Left lung (tissue), 10 donors: ENCODE measurements around the gene PLCL1. TPM values are rescaled to one million over a fixed set of nuclear protein-coding genes. Genes with fewer than 3 reads are reported as not detected.
A peak's percentile ranks its signal among the peaks of the same experiment; 100 is the strongest.

Source experiments
- ATAC-seq: fragments of 200-7000 bp; cut with Tn5 transposase; one replicate; pipeline ENCODE4 v1.9.1; 2020; ENCODE audit warnings: moderate library complexity
- DNase-seq, 4 donors: peaks; one replicate each; pipeline ENCODE4 v3.0.0-alpha.2; 2013 to 2020
- H3K27ac ChIP-seq, 2 donors: fragments of 200-600 bp; sonication (generic) in 1 of 2; one replicate each; pipeline versions ENCODE4 v1.5.0 to v1.8.0; 2020 to 2021
- H3K27me3 ChIP-seq, 2 donors: fragments of 200-600 bp; sonication (generic) in 1 of 2; one replicate each; pipeline versions ENCODE4 v1.5.0 to v1.8.0; 2020 to 2021
- H3K36me3 ChIP-seq, 2 donors: fragments of 200-600 bp; sonication (generic) in 1 of 2; one replicate each; pipeline versions ENCODE4 v1.5.0 to v1.8.0; 2020 to 2021
- H3K4me1 ChIP-seq, 2 donors: fragments of 200-600 bp; one replicate each; pipeline ENCODE4 v1.8.0; 2021
- H3K4me3 ChIP-seq, 2 donors: fragments of 200-600 bp; sonication (generic) in 1 of 2; one replicate each; pipeline versions ENCODE4 v1.5.0 to v1.8.0; 2020 to 2021; ENCODE audit warnings: mild to moderate bottlenecking in 1 of 2
- H3K9me3 ChIP-seq, 2 donors: fragments of 200-600 bp; sonication (generic) in 1 of 2; one replicate each; pipeline versions ENCODE4 v1.5.0 to v1.8.0; 2020 to 2021
- CTCF ChIP-seq, 2 donors: fragments of 200-600 bp; sonication (generic) in 1 of 2; IDR thresholded peaks; one replicate each; pipeline versions ENCODE4 v1.5.0 to v1.8.0; 2021; ENCODE audit warnings: antibody characterized with exemption in 2 of 2
- intact Hi-C, 2 donors: fragments of 100-400 bp; cut with DNase I; formaldehyde crosslinking; loops; one replicate each; pipeline versions ENCODE4 v1.11.2 to v1.14.2; 2022
- polyA plus RNA-seq, 6 donors: library from polyadenylated mRNA; unstranded; fragments of 120-200 nt; gene quantifications; one replicate each; pipeline ENCODE4 v1.2.1, GENCODE V29; 2013; ENCODE audit not compliant: insufficient read length in 6 of 6
- total RNA-seq, 2 donors: library from RNA; stranded (reverse); fragmentation: NEBNext Ultra II Directional; extraction: Animal tissue kit (Norgen Biotek cat#: 25700); gene quantifications; one replicate each; pipeline ENCODE4 v1.2.1, GENCODE V29; 2021
- donor health status: DM: no; HTN: yes; CAD: no.
- donor health status: DM: no; HTN: no; CAD: no.

PLCL1 gene
- total and polyA plus RNA-seq, 8 donors, result 3.4 to 15.3 (median 10.3) TPM

GRCh38 chr2:197920088-197920487 lies 115.7 kb downstream of the PLCL1 start:
- intact Hi-C loops, result no loop called here
- H3K4me3 ChIP-seq, result no peak overlapping the region
- no peak for DNase-seq
- H3K9me3 ChIP-seq, result no peaks in the 10 kb centered on the region
- no peaks in the 10 kb centered on the region for H3K36me3 ChIP-seq
- no peak for ATAC-seq
- TF ChIP-seq CTCF (IDR thresholded peaks at IDR 0.05), result no peak
- peaks cover 0 to 9% of the 10 kb centered on the region in 2 donors for H3K4me1 ChIP-seq
- no peaks in the 10 kb centered on the region for H3K27me3 ChIP-seq
- H3K27ac ChIP-seq, result peak overlapping the region in 1 of 2 donors; percentile 68

GRCh38 chr2:197920592-197921201 lies 116.3 kb downstream of the PLCL1 start:
- Histone ChIP-seq H3K4me3 (no peak overlapping the region), H3K27ac (peak overlapping the region in 1 of 2 donors; percentile 68), H3K27me3 (no peaks in the 10 kb centered on the region), H3K4me1 (peaks cover 0 to 9% of the 10 kb centered on the region in 2 donors), H3K36me3 (no peaks in the 10 kb centered on the region), H3K9me3 (no peaks in the 10 kb centered on the region)
- no peak for TF ChIP-seq CTCF (IDR thresholded peaks at IDR 0.05)
- intact Hi-C loops, result no loop called here
- no peak for ATAC-seq
- DNase-seq, result no peak

- Histone ChIP-seq H3K36me3 (no peaks in the 10 kb centered on the region), H3K9me3 (no peaks in the 10 kb centered on the region), H3K27ac (no peak overlapping the region), H3K27me3 (no peaks in the 10 kb centered on the region), H3K4me3 (no peak overlapping the region), H3K4me1 (peaks cover 0 to 7% of the 10 kb centered on the region in 2 donors)
- intact Hi-C loops, result no loop called here
- no peak for TF ChIP-seq CTCF (IDR thresholded peaks at IDR 0.05)
- DNase-seq (no peak), ATAC-seq (no peak)
Observed at GRCh38 chr2:197924483-197924882, 120.1 kb downstream of the PLCL1 start.

- Histone ChIP-seq H3K27me3 (no peaks in the 10 kb centered on the region), H3K4me1 (no peaks in the 10 kb centered on the region), H3K36me3 (no peaks in the 10 kb centered on the region), H3K9me3 (no peaks in the 10 kb centered on the region), H3K4me3 (no peak overlapping the region), H3K27ac (no peak overlapping the region)
- no peak for ATAC-seq
- no peak for DNase-seq
- no peak for TF ChIP-seq CTCF (IDR thresholded peaks at IDR 0.05)
- intact Hi-C loops, result no loop called here
Observed at GRCh38 chr2:197925204-197925603, 120.8 kb downstream of the PLCL1 start.

- intact Hi-C loops, result no loop called here
- Histone ChIP-seq H3K27ac (no peak overlapping the region), H3K9me3 (no peaks in the 10 kb centered on the region), H3K27me3 (no peaks in the 10 kb centered on the region), H3K4me3 (no peak overlapping the region), H3K36me3 (no peaks in the 10 kb centered on the region), H3K4me1 (no peaks in the 10 kb centered on the region)
- ATAC-seq (no peak), DNase-seq (no peak)
- no peak for TF ChIP-seq CTCF (IDR thresholded peaks at IDR 0.05)
Observed at GRCh38 chr2:197925976-197926375, 121.6 kb downstream of the PLCL1 start.
